Right lobe of liver (tissue), 6 donors: ENCODE measurements around the gene TREH. TPM values are rescaled to one million over a fixed set of nuclear protein-coding genes. Genes with fewer than 3 reads are reported as not detected.

Experiments used
- ATAC-seq, 4 donors: fragments of 200-7000 bp; cut with Tn5 transposase; one replicate each; pipeline ENCODE4 v1.9.1; 2020; ENCODE audit warnings: mild to moderate bottlenecking in 4 of 4, moderate library complexity in 4 of 4
- DNase-seq, 3 donors: peaks; one replicate each; pipeline ENCODE4 v3.0.0-alpha.2; 2020
- H3K27ac ChIP-seq, 3 donors: fragments of 200-600 bp; one replicate each; pipeline ENCODE4 v1.8.0; 2022
- H3K27me3 ChIP-seq, 2 donors: fragments of 200-600 bp; one replicate each; pipeline ENCODE4 v1.8.0; 2022
- H3K36me3 ChIP-seq, 4 donors: fragments of 200-600 bp; sonication (generic) in 1 of 4; one replicate each; pipeline versions ENCODE4 v1.5.1 to v1.8.0; 2017 to 2022; ENCODE audit warnings: control low read depth in 1 of 4
- H3K4me1 ChIP-seq, 4 donors: fragments of 200-600 bp; sonication (generic) in 1 of 4; one replicate each; pipeline versions ENCODE4 v1.5.1 to v1.8.0; 2017 to 2022; ENCODE audit warnings: control low read depth in 1 of 4
- H3K4me3 ChIP-seq, 3 donors: fragments of 200-600 bp; one replicate each; pipeline ENCODE4 v1.8.0; 2022
- H3K9me3 ChIP-seq, 4 donors: fragments of 200-600 bp; sonication (generic) in 1 of 4; one replicate each; pipeline versions ENCODE4 v1.5.1 to v1.8.0; 2017 to 2022; ENCODE audit warnings: control low read depth in 1 of 4
- CTCF ChIP-seq, 4 donors: fragments of 200-600 bp in 3 of 4; fragments of 450-650 bp in 1 of 4; IDR thresholded peaks; one replicate each; pipeline versions ENCODE4 v1.5.1 to v1.8.0; 2016 to 2022; ENCODE audit warnings: antibody characterized with exemption in 4 of 4, mild to moderate bottlenecking in 2 of 4
- POLR2A ChIP-seq: fragments of 450-650 bp; IDR thresholded peaks from one replicate; pipeline ENCODE4 v1.6.1; 2017; ENCODE audit warnings: antibody characterized with exemption, mild to moderate bottlenecking
- whole genome bisulfite sequencing: methylation state at CpG from one replicate; pipeline ENCODE4 v1.1.6; 2018; ENCODE audit warnings: low coverage, low lambda C conversion rate; ENCODE audit not compliant: insufficient coverage; ENCODE audit errors: missing lambda C conversion rate; 5-methylcytosine and 5-hydroxymethylcytosine counted together
- intact Hi-C, 2 donors: fragments of 100-400 bp; cut with DNase I; formaldehyde crosslinking; loops; one replicate each; pipeline versions ENCODE4 v1.11.2 to v1.14.1; 2022
- total RNA-seq, 6 experiments: library from RNA; depleted of rRNA in 2 of 6; stranded (reverse); fragments of >200 nt in 2 of 6; fragmentation: NEBNext Ultra II Directional in 3 of 6; extraction: Animal tissue kit (Norgen Biotek cat#: 25700) in 3 of 6; gene quantifications; one replicate each; pipeline versions ENCODE4 v1.1.0 to v1.2.4, GENCODE V29; 2016 to 2023
- donor health status: DM: no; HTN: yes; CAD: no.
- donor health status: DM: no; HTN: no; CAD: no.
- donor health status: DM: no; HTN: no; CAD: no.
- donor health status: DM: no; HTN: yes; CAD: no.
- donor health status: DM: no; HTN: yes; CAD: no.

TREH gene
- total RNA-seq, 6 experiments from 2014 or later: 2.1 to 5.1 (median 2.9) TPM; not detected in 2

DNA sequence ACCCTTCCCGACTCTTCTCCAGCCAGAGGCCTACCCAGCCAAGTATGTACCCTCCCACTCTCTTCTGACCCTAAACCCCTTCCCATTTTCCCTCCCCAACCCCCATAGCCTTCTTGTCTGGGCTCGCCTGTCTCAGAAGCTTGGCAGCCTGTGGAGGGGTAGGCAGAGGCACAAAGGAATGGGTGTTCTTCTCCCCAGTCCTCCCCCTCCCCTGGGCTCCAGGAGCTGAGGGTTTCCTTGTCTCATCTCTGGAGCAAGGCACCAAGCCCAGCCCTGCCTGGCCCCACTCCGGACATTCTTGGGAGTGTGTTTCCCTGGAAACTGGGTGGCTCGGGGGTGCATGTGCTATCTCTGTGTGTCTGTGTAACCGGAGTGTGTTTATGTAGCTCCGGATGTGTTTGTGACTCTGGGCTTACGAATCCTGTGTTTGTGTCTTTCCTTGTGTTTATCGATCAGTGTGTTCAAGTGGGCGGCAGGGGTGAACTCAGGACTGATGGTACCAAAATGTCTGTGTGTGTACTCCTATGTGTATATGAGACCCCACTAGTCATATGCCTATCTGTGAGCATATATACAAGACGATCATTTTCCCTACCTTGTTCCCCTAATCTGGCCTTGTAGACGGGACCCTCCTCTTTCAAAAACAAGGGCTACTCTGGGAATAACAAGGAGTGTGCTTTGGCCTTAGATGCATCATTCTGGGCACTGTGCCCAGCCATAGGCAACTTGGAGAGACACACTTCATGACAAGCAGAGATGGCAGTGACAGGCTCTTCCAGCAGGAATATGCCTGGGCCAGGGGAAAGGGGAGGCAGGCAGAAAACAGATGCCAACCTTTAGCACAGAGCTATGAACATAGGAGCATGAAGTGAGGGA is 61.1 kb downstream of the TREH start:
- 70% methylated on average over 6 of the region's 11 CpGs for WGBS
- Histone ChIP-seq H3K27me3 (no peaks in the 10 kb centered on the region), H3K36me3 (no peaks in the 10 kb centered on the region), H3K4me3 (no peak overlapping the region), H3K4me1 (no peaks in the 10 kb centered on the region), H3K27ac (peak overlapping the region; percentile 17 to 80 (median 52)), H3K9me3 (no peaks in the 10 kb centered on the region)
- intact Hi-C loops: no loop called here
- ATAC-seq: peak; percentile 44 to 75 (median 62)
- DNase-seq: peak in 1 of 3 donors; percentile 54
- no peak for TF ChIP-seq POLR2A
- no peak for TF ChIP-seq CTCF (IDR thresholded peaks at IDR 0.05)

DNA sequence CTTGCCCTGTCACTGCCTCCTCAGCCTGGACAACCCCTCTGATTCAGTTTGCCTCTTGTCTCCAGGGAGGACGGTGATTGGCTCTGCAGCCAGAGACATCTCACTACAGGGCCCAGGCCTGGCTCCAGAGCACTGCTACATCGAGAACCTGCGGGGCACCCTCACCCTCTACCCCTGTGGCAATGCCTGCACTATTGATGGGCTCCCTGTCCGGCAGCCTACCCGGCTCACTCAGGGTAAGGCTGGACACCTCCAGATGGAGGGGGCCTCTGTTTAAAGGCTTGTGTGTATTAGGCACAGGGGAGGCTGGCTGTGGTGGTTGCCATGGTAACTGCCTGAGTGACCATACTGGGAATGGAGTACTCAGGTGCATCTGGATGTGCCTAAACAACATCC is 63.5 kb downstream of the TREH start:
- intact Hi-C loops: no loop called here
- TF ChIP-seq POLR2A: no peak
- no peak for TF ChIP-seq CTCF (IDR thresholded peaks at IDR 0.05)
- no peaks in the 10 kb centered on the region for H3K27me3 ChIP-seq
- no peak overlapping the region for H3K4me3 ChIP-seq
- no peaks in the 10 kb centered on the region for H3K36me3 ChIP-seq
- H3K9me3 ChIP-seq: no peaks in the 10 kb centered on the region
- no peak overlapping the region for H3K27ac ChIP-seq
- no peak for ATAC-seq
- 82% methylated on average over 3 of the region's 5 CpGs for WGBS
- H3K4me1 ChIP-seq: peaks cover 0 to 4% (median 1%) of the 10 kb centered on the region in 4 donors
- DNase-seq: no peak

DNA sequence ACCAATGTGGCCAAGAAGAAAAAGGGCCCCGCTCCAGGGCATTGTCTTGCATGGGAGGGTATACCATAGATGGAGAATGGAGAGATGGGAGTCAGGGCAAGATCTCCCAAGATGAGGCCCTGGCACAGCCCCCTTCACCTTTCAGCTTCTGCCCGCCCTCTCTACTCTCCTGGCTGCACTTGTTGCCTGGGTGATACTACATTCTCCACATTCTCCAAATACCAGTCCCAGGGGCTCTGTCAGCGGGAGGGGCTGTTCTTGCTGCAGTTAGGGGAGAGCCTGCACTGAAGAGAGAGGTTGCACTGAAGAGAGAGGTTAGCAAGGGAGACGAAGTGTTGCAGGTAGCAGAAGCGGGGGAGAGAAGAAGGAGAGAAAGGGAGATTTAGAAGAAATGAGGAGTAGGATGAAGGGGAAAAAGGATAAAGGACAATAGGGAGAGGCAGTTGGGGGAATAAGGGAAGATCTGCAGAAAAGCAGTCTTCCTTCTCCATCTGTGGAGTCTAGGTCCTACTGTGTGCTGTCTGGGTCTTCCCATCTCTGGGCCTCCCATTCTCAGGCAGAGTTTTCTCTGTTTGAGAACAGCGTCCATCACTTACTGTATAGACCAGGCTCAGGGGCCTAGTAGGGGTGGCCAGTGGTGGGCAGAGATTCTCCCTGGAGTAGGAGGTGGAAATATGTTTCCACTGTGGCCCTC is 64.0 kb downstream of the TREH start:
- no peak for ATAC-seq
- H3K4me1 ChIP-seq: peaks cover 0 to 8% (median 4%) of the 10 kb centered on the region in 4 donors
- TF ChIP-seq POLR2A (no peak), CTCF (IDR thresholded peaks at IDR 0.05) (no peak)
- no peaks in the 10 kb centered on the region for H3K9me3 ChIP-seq
- H3K4me3 ChIP-seq: no peak overlapping the region
- H3K36me3 ChIP-seq: no peaks in the 10 kb centered on the region
- 74% methylated on average over 3 of the region's 6 CpGs for whole genome bisulfite sequencing
- H3K27me3 ChIP-seq: no peaks in the 10 kb centered on the region
- intact Hi-C loops: no loop called here
- H3K27ac ChIP-seq: no peak overlapping the region
- DNase-seq: peak in 1 of 3 donors; percentile 31

DNA sequence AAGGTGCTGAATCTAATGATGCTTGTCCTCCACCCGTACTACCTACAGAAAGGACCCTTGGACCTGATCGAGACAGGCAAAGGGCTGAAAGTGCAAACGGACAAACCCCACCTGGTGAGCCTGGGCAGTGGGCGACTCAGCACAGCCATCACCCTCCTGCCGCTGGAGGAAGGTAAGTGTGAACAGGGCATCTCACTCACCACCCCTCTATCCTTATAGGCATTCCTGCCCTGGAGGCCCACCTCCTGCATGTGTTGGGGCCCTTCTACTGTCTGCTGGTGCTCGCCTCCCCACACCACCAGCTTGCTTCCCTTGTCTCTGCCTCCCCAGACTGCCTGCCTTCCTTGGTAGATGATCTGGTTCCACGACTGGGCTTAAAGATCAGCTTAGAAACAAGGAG is 64.9 kb downstream of the TREH start:
- Histone ChIP-seq H3K27ac (no peak overlapping the region), H3K36me3 (no peaks in the 10 kb centered on the region), H3K4me3 (no peak overlapping the region), H3K4me1 (peaks cover 0 to 11% (median 4%) of the 10 kb centered on the region in 4 donors), H3K27me3 (no peaks in the 10 kb centered on the region), H3K9me3 (no peaks in the 10 kb centered on the region)
- no peak for ATAC-seq
- peak in 1 of 3 donors; percentile 26 for DNase-seq
- intact Hi-C loops: no loop called here
- WGBS: 53% methylated on average over 4 of the region's 7 CpGs
- TF ChIP-seq CTCF (IDR thresholded peaks at IDR 0.05) (no peak), POLR2A (no peak)
